ENCODE data around the gene DDAH1.

DDAH1 gene

DNA sequence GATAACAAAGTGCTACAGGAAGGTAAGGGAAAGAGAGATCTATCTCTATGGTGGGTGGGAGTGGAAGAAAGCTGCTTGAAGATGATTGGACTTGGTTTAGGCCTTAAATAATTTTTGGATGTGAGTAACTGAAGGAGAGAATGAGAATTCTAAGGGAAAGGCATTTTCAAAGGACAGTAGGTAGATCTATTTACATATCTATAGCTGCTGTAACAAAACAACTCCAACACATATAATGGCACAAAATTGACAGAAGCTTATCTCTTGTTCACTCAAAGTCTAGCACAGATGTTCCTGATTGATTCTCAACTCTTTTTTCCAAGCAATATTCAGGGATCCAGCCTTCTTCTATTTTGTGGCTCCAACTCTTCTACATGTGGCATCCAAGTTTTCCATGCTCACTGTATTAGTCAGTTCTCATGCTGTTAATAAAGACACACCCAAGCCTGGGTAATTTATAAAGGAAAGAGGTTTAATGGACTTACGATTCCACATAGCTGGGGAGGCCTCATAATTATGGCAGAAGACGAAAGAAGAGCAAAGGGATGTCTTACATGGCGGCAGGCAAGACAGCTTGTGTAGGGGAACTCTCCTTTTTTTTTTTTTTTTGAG is 3.1 kb upstream of the DDAH1 start:
- no peak for DNase-seq

DNA sequence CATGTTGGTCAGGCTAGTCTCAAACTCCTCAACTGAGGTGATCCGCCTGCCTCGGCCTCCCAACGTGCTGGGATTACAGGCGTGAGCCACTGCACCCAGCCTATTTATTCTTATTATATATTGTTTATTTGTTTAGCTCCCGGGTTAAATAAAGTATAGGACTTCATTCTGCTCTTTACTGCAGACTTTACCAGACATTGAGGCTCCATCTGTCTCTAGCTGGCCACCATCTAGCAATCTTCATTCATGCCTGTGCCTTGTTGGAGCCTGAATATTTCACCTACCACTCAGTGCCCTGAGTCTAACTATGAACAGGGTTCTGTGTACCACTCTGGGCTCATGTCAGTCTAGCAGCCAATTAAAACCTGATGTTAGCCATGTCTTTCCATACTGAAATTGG is 2.1 kb upstream of the DDAH1 start:
- DNase-seq, result no peak

DNA sequence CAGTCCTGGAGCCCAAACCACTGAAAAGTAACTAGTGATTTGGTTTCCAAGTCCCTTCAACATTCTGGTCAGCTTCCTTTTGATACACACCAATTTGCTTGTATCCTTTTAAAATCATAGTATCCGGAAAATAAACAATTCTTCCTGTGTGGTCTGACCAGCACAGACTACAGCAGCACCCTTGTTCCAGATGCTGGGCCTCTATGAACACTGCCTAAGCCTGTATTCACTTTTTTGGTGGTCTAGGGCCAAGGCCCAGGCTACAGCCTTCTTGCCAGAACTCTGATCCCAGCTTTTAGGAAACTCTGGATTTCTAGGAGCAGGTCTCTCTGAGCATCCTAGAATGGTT is 801 bp upstream of the DDAH1 start:
- no peak for DNase-seq

DNA sequence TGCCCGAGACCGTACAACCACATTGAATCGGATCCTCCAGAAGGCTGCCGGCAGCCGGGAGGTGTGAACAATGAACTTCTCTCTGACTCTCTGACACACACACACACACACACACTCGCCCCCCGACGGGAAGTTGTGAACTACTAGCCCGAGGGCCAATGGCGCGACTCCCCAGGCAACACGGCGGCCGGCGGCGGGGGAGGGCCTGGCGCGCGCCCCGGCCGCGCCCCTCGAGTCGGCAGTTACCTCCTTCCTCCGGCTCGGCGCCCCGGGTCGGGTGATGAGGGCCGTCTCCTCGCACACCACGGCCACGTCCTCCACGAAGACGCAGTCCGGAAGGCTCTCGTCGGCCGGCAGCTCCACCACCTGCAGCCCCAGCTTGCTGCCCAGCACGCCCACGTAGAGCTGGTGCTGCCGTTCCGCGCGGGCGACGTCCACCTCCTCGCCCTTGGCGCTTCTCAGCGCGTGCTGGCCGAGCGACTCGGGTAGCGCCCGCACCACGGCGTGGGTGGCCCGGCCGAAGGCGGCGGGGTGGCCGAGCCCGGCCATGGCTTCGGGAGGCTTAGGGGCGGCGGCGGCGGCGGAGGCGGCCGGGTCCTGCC is 361 bp downstream of the DDAH1 start:
- DNase-seq, result no peak

DNA sequence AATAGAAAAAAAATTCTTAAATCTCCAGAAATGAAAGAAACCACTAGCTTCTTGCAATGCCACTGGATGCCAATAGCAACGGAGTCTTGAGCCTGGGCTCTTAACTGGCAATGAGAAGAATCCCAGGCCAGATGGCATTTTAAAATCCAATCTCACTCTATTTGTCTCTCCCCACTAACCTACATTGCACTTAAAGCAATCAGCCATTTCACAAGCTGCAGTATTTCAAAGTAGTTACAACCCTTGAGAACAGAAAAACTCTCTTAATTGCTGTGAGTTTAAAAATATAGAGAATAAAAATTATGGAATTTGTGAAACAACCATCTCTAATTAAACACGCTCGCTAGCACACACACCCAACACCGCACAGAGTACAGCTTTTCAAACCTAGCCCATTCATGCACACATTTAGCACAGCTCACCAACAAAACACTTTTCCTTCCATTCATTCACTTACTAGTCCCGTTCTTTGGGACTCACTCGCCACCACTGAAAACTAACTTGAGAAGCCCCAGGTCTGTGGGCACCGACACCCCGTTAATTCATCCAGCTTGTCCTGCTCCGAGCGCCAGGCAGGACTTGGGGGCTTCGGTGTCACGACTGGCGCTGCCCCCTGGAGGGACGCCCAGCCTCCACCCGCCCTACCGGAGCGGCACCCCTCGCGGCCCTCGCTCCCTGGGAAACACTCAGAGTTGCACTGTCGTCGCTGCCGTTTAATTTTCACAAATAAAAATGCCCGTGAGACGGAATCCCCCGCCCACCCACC is 1.0 kb downstream of the DDAH1 start:
- no peak for DNase-seq

DNA sequence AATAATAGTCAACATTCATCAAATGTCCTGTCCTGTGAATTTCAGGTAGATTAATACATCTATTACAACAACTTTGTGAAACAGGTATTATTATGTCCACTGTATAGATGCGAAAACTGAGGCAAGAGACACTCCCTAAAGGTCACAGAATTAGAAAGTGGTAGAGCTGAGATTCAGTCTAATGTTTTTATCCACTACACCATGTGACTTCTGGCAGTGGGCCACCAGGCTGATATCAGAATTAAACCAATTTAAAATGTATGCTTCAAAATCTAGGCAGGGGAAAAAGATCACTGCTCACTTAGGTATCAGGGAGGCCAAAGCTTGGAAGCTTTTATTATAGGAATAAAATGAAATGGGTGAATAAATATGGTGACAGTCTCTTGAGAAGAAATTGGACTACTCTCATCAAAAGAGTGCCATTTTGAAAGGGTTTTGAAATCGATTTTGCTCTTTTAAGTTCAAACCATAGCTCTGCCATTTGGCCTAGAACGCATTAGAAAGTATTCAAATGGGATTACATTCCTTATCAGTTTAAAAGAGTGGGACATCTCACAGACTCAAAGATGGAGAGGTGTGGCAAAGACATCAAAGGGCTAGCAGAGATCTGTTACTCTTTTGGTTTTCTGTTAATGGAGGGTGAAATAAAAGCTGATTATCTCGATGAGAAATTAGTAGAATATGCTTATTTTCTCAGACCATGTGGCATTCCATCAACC is 1.9 kb downstream of the DDAH1 start:
- no peak for DNase-seq

DNA sequence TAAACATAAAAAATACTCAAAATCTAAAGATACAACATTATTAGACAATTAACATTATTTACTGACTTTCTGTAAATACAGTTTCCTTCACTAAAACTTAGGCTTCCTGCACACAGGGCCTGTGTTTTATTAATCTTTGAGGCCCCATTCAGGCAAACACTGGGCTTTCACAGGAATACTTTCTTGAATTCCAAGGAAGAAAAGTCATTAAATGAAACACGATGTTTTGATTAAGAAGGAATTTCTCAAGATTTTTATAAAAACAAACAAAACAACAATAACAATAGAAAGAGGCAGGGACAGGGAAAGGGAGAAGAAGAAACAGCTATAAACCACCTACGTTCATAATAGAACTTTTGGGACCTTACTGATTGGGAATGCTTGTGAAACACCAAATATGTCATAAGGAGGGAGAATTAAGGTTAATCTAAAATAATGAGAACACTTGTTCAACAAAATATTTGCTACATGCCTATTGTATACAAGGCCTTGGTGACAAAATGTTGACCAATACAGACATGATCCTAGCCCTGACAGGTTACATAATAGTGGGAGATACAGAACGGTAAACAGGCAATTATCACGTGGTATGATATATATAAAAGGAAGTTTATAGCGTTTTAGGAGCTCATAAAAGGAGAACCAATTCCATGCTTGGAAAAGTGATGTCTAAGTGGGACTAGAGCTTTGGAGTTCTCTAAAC is 3.6 kb downstream of the DDAH1 start:
- no peak for DNase-seq

DNA sequence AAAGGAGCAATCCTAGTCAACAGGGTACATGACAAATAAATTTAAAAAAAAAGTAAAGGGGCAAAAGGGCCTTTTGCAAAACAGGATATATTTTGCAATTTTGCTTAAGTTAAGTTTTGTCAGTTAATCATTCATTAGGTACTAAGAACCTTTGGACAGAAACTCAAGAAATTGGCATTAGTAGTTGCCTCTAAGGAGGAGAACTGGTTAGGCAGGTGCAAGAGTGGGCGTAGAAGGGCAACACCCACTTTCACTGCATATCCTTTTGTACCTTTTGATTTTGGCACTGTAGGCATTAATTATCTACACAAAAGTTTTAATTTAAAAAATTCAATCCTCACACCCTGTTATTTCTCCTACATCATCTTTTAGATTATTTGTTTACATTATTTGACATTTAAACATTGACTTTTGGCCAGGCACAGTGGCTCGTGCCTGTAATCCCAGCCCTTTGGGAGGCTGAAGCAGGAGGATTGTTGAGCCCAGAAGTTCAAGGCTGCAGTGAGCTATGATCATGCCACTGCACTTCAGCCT is 4.3 kb downstream of the DDAH1 start:
- DNase-seq, result no peak

DNA sequence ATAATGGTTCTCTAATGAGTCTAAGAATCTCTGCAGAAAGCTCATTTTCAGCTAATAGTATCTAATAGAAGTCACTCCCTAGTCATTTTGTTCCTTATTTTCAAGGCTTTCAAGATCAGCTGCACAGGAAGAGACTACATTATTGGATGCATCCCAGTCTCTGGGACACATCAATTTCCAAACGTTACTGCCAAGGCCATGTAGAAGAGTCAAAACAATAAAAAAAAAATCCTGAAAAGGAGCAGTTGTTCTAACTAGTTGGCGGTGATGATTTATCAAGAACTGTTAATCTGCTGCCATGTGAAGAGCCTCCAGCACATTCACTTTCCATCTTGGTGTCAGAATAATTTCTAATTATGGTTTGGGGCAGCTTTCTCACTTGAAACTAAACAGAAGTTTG is 5.7 kb downstream of the DDAH1 start:
- DNase-seq, result no peak

DNA sequence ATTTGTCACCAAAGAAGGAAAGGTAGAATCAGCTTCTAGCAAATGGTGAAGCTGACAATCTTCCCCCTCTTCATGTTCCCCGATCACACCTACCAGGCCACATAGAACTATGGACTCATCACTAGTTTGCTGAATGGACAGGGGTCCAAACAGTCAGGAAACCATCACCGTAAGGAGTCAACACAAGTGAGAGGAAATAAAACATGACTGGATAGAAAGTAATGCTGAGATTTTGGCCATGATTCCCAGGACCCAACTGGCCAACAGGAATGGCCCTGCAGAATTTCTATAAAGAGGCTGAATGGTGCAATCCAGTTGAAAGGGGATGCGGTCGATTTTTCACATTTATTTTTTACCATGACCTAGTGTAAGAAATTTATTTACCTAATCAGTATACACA is 10.7 kb downstream of the DDAH1 start:
- no peak for DNase-seq

DNA sequence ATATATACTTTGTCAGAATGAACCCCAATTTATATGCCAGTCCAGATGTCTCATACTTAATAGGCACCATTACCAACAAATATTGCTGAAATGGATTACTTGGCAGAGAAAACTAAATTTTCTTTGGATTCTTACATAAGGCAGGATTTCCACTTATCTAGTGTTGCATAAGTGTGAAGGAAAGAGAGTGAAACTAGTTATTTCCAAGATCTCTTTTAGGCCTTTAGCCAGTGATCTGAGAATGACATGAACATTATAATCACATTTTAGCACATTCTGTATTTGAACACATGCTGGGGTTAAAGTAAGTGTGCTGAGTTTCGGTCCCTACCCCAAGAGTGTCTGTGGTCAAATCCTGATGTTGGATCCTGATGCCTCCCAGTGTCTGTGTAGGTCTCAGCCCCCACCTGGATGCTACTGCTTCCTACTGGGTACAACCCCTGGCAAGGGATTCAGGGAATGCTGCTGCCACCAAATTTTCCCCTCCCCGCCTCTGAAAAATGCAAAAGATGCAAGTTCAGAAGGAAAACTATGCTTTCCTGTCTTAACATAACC is 11.2 kb downstream of the DDAH1 start:
- DNase-seq, result no peak

DNA sequence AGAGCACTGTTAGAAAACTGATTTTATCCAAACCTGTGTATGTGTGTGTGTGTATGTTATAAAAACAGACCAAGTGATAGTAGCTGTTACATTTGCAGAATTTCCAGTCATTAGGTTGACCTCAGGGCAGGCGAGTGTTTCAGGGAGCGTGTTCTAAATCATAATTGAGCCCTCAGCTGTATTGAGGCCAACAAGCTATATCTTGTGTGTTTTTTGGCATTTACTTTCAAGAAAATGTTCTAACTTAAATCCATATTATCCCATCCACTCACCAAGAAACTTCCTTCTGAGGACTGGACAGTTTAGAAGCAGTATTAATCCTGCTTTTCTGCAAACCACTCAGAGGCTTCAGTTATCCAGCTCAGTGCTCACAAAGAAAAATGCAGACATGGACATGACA is 12.0 kb downstream of the DDAH1 start:
- DNase-seq, result no peak

DNA sequence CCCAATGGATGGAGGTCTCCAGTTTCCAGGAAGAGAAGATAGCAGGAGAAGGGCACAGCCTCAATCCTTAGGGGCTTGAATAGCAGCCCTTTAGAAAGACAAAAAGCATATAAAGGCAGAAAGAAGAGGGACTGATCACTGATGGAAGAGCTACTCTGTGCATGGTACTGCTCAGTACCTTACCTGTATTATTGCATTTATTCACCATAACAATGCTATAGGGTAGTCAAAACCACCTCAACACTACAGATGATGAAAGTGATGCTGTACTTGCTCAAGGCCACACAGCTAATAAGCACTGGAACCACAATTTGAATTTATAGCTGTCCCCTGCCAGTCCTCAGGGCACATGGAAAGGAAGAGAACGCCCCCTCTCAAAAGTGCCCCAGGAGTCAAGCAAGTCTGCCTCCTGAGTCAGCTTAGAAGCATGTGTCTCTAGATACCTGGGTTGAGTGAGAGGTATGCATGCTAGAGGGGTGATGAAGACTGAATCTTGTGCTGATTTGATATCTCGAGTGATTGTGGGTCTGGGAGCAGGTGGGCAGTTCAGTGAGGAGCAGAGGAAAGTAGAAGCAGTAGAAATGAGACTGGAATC is 13.6 kb downstream of the DDAH1 start:
- no peak for DNase-seq

DNA sequence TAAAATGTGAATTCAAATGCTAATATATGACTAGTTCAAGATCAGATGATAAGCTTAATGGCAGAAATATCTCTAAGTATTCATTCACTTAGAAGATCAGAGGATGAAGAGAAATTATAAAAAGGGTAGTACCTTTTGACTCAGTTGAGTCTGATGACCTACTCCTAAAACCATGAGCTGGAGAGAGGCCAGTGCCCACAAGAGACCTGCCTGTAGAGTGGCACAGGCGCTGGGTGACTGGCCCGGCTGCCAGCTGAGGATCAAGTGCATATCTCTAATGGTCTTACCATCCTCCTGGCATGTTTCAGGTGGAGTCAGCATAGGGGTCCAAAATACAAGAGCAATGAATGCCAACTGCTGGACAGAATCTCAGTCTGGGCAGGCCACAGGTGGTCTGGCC is 14.1 kb downstream of the DDAH1 start:
- DNase-seq, result no peak

DNA sequence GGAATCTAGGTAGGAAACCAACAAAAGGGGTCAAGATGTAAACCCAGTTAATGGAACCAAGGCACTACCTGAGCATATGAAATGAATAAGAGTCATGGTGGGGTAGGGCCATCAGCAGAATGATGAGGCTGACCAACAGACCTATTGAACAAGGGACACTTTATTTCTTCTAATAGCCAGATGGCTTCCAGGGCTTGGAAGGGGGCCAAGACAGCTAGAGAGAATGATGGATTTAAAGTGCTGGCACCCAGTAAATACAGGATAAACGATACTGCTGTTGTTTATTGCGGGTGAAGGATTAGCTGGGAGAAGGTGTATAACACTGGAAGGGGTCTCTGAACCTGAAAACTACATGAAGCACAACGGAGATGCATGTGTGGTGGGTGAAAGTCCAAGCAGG is 15.6 kb downstream of the DDAH1 start:
- no peak for DNase-seq

DNA sequence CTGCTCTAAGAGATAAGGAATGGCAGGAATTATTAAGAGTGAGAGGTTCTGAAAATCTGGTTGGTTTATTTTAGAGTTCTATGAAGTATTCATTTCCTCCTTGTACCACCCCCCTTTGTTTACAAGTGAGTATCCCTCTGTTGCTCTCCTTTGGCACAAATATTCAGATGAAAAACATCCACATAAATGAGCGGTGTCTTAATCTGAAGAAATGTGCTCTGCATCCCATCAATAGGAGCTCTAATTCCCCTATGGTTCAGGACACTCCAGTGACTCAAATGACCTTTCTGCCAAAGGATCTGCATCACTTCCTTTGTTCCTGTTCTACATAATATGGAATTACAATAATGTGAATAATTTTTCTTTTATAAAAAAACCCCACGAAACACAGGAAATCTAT is 16.6 kb downstream of the DDAH1 start:
- DNase-seq, result no peak

DNA sequence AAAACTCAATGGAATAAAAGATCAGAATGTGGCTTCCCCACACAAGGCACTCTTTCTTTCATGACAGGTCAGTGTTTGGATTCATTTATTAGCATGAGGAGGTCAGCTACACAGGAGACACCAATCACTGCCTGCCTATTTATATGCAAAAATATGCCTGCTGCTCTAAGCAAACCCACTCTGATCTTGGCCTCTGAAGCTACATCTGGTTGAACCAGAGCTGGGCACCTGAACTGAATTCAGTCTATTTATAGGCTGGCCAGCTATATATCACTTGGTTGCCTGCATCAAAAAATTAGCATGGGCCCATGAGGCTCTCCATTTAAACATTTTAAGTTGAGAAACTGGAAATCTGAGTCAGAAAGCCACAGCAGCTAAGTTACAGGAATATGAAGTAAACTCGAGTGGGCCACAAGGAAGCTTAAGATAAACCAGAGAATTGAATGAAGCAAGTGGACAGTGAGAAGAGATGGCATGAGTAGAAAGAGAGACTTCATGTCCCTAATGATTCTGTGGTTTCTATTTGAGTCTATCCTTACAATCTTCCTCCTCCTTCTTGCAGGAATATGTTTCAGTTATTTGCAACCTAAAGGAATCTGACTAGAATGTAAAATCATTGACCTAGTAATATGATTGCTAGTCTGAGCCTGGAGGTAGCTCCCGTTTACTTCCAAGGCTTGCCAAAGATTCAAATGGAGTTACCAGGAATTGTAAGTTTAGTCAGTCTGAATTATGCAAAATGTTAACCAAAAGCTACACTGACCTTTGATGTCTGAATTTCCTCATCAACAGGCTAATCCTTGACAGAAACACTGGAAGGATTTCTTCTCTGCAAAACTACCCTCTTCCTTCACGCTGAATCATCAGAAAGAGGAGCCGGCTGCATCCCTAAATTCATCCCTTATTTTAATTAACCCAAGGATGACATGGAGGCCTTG is 17.7 kb downstream of the DDAH1 start:
- no peak for DNase-seq

DNA sequence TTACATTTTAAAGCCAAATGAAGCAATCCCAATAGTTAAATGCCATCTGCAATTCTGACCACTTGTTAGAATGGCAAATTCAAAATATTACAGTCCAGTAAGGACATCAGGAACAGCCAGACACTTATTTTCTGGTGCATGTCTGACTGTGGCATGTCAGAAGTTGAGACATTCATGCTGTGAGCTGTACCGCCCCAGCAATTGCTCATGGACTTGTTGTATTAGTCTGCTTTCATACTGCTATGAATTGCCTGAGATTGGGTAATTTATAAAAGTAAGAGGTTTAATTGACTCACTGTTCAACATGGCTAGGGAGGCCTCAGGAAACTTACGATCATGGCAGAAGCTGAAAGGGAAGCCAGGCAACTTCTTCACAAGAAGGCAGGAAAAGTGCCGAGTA is 19.1 kb downstream of the DDAH1 start:
- no peak for DNase-seq

DNA sequence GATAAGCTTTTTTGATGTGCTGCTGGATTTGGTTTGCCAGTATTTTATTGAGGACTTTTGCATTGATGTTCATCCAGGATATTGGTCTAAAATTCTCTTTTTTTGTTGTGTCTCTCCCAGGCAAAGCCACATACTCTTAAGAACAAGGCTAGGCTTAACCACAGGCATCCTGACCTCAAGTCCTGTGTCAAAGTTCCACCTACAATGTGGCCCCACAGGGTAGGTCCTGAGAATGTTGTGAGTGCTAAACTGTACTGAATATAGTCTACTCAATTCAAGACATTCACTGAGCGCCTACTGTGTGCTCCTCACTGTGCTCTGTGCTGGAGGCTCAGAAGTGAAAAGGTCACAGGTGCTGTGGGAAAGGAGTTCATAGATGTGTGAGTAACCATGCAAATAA is 20.6 kb downstream of the DDAH1 start:
- DNase-seq, result no peak

DNA sequence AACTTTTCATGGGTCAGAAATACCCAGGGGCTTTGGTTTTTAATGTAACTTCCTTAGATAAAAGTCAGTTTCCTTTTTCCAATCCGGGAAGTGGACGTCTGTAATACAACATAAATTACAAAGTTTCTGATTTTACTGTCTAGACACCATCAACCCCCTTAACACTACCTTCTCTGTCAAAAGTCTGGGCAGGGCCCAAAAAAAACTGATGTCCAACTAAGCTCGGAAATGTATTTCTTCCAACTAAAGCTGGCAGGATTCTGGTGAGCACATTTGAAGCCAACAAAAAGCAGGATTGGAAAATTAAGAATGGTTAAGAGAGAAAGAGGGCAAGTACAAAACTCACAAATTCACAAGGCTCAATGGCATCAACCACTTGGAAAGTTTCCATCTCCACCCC is 24.3 kb downstream of the DDAH1 start:
- DNase-seq, result no peak

DNA sequence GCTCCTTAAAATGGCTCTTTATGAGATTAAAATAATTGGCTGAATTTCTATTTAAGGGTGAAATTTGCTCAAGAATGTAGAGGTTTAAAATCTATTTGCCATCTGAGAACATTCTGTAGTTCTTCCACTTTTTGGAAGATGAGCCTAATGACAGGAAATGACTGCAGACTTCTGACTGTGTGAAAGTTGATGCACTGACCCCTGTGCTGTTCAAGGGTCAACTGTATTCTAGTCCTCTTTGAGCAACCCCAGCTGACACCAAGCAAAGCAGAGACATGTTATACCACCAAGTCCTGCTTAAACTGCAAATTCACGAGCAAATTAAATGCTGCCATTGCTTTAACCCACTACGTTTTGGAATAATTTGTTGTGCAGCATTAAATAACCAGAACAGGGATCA is 26.6 kb downstream of the DDAH1 start:
- no peak for DNase-seq
